GM10248 (cell line): ENCODE results near the gene TMEM151B.
A peak's percentile ranks its signal among the peaks of the same experiment; 100 is the strongest.

Experiments used
- CTCF ChIA-PET: fragments of 300-600 bp; sonication (Branson Sonifier 250); formaldehyde crosslinking; extraction: SDS; loops from one replicate; lab custom pipeline; 2021; ENCODE audit warnings: antibody characterized with exemption; lab: Yijun Ruan, JAX
- POLR2A ChIA-PET: fragments of 350-650 bp; sonication (Branson Sonifier 250); formaldehyde crosslinking; extraction: SDS; loops from one replicate; lab custom pipeline; 2020; ENCODE audit warnings: antibody characterized with exemption; lab: Yijun Ruan, JAX
- DNase-seq: peaks from one replicate; pipeline ENCODE4 v3.0.0; 2012; ENCODE audit errors: extremely low spot score
- CTCF ChIP-seq: IDR thresholded peaks from 2 replicates; pipeline ENCODE4 v1.5.1; 2012; ENCODE audit warnings: mild to moderate bottlenecking, low read depth; ENCODE audit errors: extremely low read depth, missing control alignments, control extremely low read depth

The TMEM151B gene

GRCh38 chr6:44260011-44260410 lies 10.2 kb upstream of the TMEM151B start:
- CTCF ChIA-PET: no interaction called here
- no peak for DNase-seq
- no peak for TF ChIP-seq CTCF
- POLR2A ChIA-PET: no interaction called here

- no peak for TF ChIP-seq CTCF
- CTCF ChIA-PET: interaction anchor here (1.7 kb wide), 1 partner anchor 23 kb away, joined by 5 read pairs; no protein-coding TSS in a partner anchor
- POLR2A ChIA-PET: interaction anchor here (0.5 to 2.7 kb wide), 3 partner anchors 9 to 16 kb away, joined by 9 to 19 read pairs (median 9); partner anchors contain the start of gene HSP90AB1
- DNase-seq: peak; percentile 61
These were observed 9.6 kb upstream of the TMEM151B start for GRCh38 chr6:44260451-44261297.

GRCh38 chr6:44261581-44261980 lies 8.7 kb upstream of the TMEM151B start:
- no peak for DNase-seq
- ChIA-PET POLR2A (interaction anchor here (0.6 to 2.7 kb wide), 3 partner anchors 10 to 15 kb away, joined by 3 to 19 read pairs (median 9); partner anchors contain the start of gene HSP90AB1), CTCF (interaction anchor here (1.3 to 2.0 kb wide), 7 partner anchors 9 to 164 kb away, joined by 3 to 16 read pairs (median 6); partner anchors contain the start of genes AARS2 and HSP90AB1)
- no peak for TF ChIP-seq CTCF

- CTCF ChIA-PET: interaction anchor here (0.8 to 2.0 kb wide), 11 partner anchors 10 to 188 kb away, joined by 3 to 16 read pairs (median 5); partner anchors contain the start of genes AARS2 and HSP90AB1
- DNase-seq: no peak
- POLR2A ChIA-PET: interaction anchor here (0.6 to 2.7 kb wide), 4 partner anchors 11 to 488 kb away, joined by 3 to 19 read pairs (median 6); partner anchors contain the start of gene HSP90AB1
- no peak for TF ChIP-seq CTCF
These were observed 7.5 kb upstream of the TMEM151B start for GRCh38 chr6:44262467-44263353.

DNA sequence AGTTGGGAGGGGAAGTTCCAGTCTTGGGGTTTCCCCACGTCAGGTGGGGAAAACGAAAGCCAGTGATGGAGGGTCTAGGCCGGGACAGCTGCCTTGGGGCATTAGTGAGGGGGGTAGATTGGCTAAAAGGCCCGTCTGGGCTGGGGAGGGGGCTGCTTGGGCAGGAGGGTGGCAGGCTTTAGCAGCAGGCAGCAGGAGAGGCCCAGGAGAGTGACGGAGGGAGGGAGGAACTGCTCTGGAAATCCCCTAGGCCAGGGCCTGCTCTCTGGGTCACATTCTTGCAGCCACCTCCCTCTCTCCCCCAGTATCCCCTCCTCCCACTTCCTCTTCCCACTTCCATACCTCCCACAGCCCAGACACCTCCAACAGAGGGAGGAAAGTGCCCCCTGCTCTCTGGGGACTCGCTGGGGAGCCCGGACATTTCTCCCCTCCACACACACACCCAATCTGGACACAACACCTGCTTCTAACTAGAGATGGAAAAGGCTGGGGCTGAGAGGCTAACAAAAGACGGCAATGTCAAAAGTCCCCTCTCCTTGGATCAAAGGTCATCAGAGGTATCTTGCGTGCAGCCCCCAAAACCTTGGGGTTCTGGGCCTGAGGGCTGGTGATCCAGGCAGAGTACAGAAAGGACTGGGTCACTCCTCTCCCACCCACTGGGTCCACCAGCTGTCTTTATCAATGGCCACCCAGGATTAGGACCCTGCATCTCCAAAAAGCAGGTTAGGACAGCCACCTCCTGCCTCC lies 6.7 kb upstream of the TMEM151B start:
- DNase-seq: peak; percentile 58
- ChIA-PET POLR2A (interaction anchor here (1.6 to 2.7 kb wide), 2 partner anchors 17 kb away, joined by 8 to 19 read pairs; partner anchors contain the start of gene HSP90AB1), CTCF (interaction anchor here (0.8 to 7.3 kb wide), 7 partner anchors 10 to 90 kb away, joined by 3 to 182 read pairs (median 5); partner anchors contain the start of gene AARS2)
- TF ChIP-seq CTCF: no peak
